Jurkat, Clone E6-1 (cell line): ENCODE measurements around the gene RSRC2. TPM values are rescaled to one million over a fixed set of nuclear protein-coding genes. Genes with fewer than 3 reads are reported as not detected.
"Not testable (repeated sequence)": the region's sequence is repeated elsewhere in the genome, so short reads cannot be mapped to it uniquely, and the experiment has no call there.

Source experiments
- DNase-seq: peaks from one replicate; pipeline ENCODE4 v3.0.0-alpha.2; 2011; ENCODE audit warnings: low read depth, low spot score
- H3K4me3 ChIP-seq: 2 replicates; pipeline ENCODE4 v1.5.1; 2011; ENCODE audit warnings: mild to moderate bottlenecking, low read length, control low read depth, moderate library complexity
- polyA plus RNA-seq: library from polyadenylated mRNA; unstranded; fragments of >200 nt; gene quantifications from one replicate; pipeline ENCODE4 v1.2.1, GENCODE V29; 2012; ENCODE audit warnings: missing spikeins; ENCODE audit not compliant: insufficient read length, insufficient read depth

RSRC2 gene
- 183 TPM for polyA plus RNA-seq

DNA sequence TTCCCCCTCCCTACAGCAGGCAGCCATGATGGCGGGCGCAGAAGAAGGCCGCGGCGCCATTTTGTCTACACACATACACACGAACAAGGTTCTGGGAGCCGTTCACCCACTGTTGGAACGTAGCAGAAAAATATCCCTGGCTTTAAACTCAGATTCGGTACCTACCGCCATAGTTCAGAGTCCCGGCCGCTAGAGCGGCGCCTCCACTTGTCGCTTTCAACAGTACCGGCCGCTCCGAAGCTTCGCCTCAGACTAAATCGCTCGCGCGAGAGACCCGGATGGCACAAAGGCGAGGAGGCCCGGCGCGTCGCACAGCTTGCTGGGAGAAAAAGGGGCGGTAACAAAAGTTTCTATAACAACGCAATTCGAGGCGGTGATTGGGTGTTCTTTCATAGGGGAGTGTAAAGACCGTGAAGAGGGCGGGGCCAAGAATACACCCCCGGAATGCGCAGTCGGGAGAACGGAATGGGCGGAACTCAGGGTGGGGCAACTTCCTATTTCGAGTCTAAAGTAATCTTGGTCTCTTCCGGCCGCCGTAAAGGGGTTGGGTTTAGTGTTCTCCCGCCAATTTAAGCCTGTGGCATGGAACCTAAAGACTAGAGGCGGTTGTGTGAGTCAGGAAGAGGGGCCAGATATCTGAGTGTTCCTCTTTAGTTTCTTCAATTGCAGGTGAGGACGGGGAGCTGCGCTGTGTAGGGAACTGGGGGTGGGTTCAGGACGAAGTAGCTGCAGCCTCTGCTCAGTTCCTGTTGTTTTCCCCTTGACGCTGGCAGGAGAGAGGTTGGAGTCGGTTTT is at the start of gene RSRC2, which contains the start of gene KNTC1:
Gene RSRC2 (minus strand): TSS at position 254 of the 795 bp plus-strand sequence. CDS start 83 bp downstream, at position 171.
Gene KNTC1 (plus strand): TSS at position 567 of the 795 bp plus-strand sequence. CDS start 2,815 bp downstream, outside the sequence.
- peak within 1 kb of the TSS; percentile 81 for H3K4me3 ChIP-seq
- DNase-seq: peak; percentile 100

DNA sequence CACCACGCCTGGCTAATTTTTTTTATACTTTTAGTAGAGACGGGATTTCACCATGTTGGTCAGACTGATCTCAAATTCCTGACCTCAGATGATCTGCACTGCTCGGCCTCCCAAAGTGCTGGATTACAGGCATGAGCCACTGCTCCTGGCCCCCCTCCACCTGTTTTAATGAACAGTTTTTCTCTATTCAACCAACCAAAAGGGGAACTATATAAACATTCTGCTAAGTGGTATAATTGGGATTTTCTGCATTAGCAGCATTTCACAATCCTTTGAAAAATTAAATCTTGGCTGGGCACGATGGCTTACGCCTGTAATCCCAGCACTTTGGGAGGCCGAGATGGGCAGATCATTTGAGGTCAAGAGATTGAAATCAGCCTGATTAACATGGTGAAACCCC is 45.1 kb upstream of the RSRC2 start:
- no peak overlapping the region for H3K4me3 ChIP-seq
- no peak for DNase-seq

DNA sequence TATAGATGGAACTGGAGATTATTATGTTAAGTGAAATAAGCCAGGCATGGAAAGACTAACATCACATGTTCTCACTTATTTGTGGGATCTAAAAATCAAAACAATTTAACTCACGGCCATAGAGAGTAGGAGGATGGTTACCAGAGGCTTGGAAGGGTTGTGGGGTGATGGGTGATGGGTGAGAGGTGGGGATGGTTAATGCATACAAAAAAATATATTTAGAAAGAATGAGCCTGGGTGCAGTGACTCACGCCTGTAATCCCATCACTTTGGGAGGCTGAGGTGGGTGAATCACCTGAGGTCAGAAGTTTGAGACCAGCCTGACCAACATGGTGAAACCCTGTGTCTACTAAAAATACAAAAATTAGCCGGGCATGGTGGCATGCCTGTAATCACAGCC is 43.3 kb upstream of the RSRC2 start:
- not testable (repeated sequence) for H3K4me3 ChIP-seq, DNase-seq

GRCh38 chr12:122569288-122569687 is 42.6 kb upstream of the RSRC2 start:
- no peak overlapping the region for H3K4me3 ChIP-seq
- DNase-seq: no peak

GRCh38 chr12:122566816-122567215 is 40.1 kb upstream of the RSRC2 start:
- not testable (repeated sequence) for H3K4me3 ChIP-seq, DNase-seq

DNA sequence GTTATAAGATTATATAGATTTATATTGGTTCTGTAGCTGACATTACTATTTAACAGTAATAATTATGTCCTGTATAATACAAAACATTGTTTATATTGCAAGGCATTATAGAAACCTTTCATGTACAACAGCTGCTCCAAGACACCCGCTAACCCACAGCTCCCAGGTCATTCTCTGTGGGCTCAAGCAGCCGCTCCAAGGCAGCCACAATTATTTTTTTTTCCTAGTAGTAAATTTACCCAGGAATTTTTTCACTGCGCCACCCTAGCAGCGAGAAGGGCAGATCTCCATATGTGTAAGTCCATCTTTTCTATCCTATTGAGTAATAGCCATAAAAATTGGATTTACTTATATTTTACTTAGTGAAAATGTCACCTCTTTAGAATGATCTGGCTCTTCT is 36.6 kb upstream of the RSRC2 start:
- DNase-seq: no peak
- H3K4me3 ChIP-seq: no peak overlapping the region

GRCh38 chr12:122560138-122560537 is 33.4 kb upstream of the RSRC2 start:
- no peak for DNase-seq
- no peak overlapping the region for H3K4me3 ChIP-seq

DNA sequence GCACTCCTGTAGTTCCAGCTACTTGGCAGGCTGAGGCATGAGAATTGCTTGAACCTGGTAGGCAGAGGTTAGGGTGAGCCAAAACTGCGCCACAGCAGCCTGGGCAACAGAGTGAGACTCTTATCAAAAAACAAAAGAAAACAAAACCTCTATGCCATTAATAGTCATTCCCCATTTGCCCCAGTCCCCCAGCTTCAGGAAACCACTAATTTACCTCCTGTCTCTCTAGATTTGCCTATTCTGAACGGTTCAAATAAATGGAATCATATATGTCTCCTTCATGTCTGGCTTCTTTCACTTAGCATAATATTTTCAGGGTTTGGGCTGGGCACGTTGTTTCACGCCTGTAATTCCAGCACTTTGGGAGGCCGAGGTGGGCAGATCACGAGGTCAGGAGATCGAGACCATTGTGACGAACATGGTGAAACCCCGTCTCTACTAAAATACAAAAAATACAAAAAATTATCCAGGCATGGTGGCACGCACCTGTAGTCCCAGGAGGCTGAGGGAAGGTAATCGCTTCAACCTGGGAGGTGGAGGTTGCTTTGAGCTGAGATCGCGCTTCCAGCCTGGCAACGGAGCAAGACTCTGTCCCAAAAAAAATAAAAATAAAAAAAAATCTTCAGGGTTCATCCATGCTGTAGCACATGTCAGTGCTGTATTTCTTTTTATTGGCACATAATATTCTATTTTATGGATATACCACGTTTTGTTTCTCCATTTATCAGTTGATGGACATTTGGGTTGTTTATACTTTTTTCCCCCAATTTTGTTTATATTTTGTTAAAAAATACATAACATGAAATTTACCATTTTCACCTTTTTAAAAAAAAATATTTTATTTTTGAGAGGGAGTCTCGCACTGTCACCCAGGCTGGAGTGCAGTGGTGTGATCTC is 32.3 kb upstream of the RSRC2 start:
- H3K4me3 ChIP-seq: no peak overlapping the region

DNA sequence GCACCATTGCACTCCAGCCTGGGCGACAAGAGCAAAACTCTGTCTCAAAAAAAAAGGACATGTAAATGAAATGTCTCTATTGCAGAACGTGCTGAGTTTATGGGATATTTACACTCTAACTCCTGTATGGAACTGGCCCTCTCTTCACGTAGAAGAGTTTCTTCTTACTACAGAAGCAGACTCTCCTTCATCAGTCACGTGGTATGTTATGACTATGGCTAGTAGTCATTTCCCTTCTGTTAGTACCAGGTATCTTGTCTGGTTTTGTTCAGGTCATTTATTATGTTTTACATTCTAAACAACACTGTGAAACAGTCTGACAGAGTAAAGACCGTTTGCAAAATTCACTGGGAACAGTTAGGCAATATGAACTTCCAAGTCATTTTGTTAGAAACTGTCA is 20.6 kb upstream of the RSRC2 start:
- no peak overlapping the region for H3K4me3 ChIP-seq
- no peak for DNase-seq

More for the DNA sequence above, 32.3 kb upstream of the RSRC2 start:
- DNase-seq: no peak

DNA sequence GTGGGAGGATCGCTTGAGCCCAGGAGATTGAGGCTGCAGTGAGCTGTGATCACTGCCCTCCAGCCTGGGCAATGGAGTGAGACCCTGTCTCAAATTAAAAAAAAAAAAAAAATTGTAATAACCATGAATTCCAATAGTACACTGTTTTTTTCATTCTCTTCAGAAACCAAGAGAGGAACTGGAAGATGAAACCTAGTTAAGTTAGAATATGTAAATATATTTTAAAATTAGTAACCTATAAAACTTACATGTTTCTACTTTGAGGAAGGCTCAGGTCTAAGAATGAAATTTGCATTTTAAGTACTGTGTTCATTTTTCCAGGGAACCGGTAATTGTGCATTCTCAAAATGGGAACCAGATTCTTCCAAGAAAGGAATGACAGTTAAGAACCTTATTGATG is 19.1 kb upstream of the RSRC2 start:
- H3K4me3 ChIP-seq: no peak overlapping the region
- no peak for DNase-seq

DNA sequence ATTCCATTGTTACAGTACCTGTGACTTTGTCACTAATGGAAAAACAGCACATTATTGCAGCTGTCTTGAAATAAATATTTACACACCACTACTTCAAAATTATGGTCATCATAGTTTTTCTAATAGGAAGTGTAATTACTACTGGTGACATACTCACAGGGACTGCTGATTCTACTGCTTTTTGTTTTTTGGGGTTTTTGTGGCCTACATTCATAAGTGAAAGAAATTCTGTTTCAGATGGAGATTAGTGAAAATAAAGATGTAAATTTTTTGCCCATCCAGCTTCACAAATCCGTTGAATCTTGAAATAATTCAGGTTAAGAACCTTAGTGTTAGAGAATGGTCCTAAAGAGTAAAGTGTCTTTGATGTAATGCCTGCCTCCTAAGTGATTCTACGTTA is 17.8 kb upstream of the RSRC2 start:
- no peak for DNase-seq
- no peak overlapping the region for H3K4me3 ChIP-seq

DNA sequence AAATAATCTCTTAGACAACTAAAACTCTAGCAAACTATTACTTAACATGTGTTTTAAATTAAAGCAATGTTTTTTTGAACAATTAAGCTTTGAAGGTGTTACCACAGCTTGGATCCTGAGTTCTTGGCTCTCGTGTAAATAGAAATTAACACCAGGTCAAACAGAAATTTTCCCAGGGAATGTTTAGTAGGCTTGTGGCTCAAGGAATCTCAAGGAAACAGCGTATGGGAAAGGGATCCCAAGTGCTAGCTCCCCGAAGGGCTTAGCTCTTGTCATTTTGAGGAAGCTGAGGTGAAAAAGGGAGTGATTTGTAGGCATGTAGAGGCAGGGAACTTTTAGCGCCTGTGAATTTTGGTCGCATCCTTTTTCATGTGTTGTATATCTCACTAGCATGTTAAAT is 11.8 kb upstream of the RSRC2 start:
- no peak for DNase-seq
- no peak overlapping the region for H3K4me3 ChIP-seq

DNA sequence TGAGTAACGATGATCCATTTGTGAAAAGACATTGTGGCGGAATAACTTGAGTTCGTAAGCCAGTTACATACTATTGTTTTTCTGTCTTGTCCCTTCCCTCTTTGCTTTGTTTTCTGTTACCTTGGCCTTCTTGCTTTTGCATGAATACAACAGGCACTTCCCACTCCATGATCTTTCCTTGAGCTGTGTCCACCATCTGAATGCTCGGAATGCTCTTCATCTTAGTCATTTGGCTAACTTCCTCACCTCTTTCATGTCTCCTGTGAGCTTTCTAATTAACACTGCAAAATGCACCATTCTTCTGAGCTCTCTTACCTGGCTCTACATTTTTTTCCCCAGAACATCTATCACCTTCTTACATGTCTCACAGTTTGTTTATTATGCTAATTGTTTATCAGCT is 10.3 kb upstream of the RSRC2 start:
- DNase-seq: no peak
- no peak overlapping the region for H3K4me3 ChIP-seq

DNA sequence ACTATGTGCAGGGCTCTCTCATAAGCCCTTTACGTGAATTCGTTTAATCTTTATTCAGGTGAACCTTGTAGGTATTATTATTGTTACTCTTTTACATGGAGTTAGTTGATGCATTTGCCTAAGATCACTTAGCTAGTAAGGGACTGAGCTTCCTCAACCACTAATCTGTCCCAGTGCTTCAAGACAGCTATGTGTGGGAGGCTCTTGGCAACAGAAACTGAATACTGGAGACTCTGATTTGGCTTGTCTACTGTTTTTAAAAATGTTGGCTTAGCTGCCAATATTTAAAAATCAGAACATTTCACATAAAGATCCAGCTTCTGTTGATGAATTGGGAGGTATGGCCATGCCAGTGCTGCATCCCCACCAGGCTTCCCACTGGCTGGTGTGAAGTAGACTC is 7.1 kb upstream of the RSRC2 start:
- DNase-seq: no peak

GRCh38 chr12:122528992-122529391 is 2.3 kb upstream of the RSRC2 start:
- DNase-seq: no peak
- no peak overlapping the region for H3K4me3 ChIP-seq

More for the DNA sequence above, 7.1 kb upstream of the RSRC2 start:
- no peak overlapping the region for H3K4me3 ChIP-seq

DNA sequence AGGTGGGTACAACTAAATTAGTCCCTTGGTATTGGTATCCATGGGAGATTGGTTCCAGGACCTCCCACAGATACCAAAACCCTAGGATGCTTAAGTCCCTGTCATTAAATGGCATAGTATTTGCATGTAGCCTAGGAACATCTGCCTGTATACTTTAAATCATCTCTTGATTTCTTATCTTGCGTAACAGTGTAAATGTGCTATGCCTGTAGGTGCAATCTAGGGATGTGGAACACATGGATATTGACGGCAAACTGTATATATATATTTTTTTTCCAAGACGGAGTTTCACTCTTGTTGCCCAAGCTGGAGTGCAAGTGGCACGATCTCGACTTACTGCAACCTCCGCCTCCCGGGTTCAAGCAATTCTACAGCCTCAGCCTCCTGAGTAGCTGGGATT is 1.8 kb upstream of the RSRC2 start:
- no peak for DNase-seq
- peak overlapping the region; percentile 81 for H3K4me3 ChIP-seq

DNA sequence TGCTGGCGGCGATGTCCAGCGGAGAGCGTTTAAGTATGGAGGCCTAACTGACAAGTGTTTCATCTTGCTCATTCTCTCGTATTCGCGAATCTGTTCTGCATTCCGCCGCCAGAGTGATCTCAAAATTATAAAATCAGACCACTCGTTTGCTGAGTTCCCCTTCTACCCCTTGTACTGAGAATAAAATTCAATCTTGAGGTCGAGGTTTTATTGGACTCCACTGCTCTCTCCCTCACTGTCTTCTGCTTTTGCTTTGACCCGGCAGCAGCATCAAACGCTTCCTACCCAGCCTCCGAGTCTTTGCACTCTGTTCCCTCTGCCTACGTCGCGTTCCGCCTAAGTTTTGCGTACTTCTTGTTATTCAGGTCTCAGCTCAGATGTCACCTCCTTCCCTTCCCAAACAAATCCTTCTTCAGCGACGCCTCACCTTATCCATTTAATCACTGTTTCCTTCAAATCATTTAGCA is 775 bp upstream of the RSRC2 start:
- peak overlapping the region; percentile 81 for H3K4me3 ChIP-seq
- peak; percentile 36 for DNase-seq

- no peak for DNase-seq
Measured at GRCh38 chr12:122523846-122524718, 2.7 kb downstream of the RSRC2 start.

GRCh38 chr12:122523280-122523679 is 3.5 kb downstream of the RSRC2 start:
- no peak for DNase-seq
- H3K4me3 ChIP-seq: no peak overlapping the region

More at GRCh38 chr12:122523846-122524718, 2.7 kb downstream of the RSRC2 start:
- peak overlapping the region; percentile 62 for H3K4me3 ChIP-seq
